HG03469 (cell line): ENCODE results near the gene ACACB.

Source experiments
- ATAC-seq: cut with Tn5 transposase; IDR thresholded peaks from one replicate; pipeline ENCODE4 v1.9.1; 2021; ENCODE audit warnings: mild to moderate bottlenecking, moderate library complexity, moderate number of reproducible peaks; ENCODE audit not compliant: unreplicated experiment

Gene ACACB

GRCh38 chr12:109109746-109110350, 6.5 kb upstream of the ACACB start:
- no peak for ATAC-seq

- ATAC-seq: no peak
Observed at GRCh38 chr12:109110988-109111495, 5.3 kb upstream of the ACACB start.

GRCh38 chr12:109112720-109113465, 3.5 kb upstream of the ACACB start:
- no peak for ATAC-seq

- no peak for ATAC-seq
Observed at GRCh38 chr12:109113661-109114321, 2.6 kb upstream of the ACACB start.

- no peak for ATAC-seq
Observed at GRCh38 chr12:109114644-109115043, 1.7 kb upstream of the ACACB start.

GRCh38 chr12:109115404-109115757, 1.0 kb upstream of the ACACB start:
- ATAC-seq: no peak

GRCh38 chr12:109116611-109116949, 193 bp downstream of the ACACB start:
- no peak for ATAC-seq

- ATAC-seq: no peak
Observed at GRCh38 chr12:109120095-109120494, 3.7 kb downstream of the ACACB start.

- no peak for ATAC-seq
Observed at GRCh38 chr12:109120557-109120956, 4.2 kb downstream of the ACACB start.

GRCh38 chr12:109121346-109121880, 5.0 kb downstream of the ACACB start:
- ATAC-seq: no peak

GRCh38 chr12:109124878-109125648, 8.7 kb downstream of the ACACB start:
- no peak for ATAC-seq

GRCh38 chr12:109125791-109126190, 9.4 kb downstream of the ACACB start:
- ATAC-seq: no peak

GRCh38 chr12:109126784-109127183, 10.4 kb downstream of the ACACB start:
- ATAC-seq: no peak

GRCh38 chr12:109127533-109128242, 11.3 kb downstream of the ACACB start:
- ATAC-seq: no peak

- ATAC-seq: no peak
Observed at GRCh38 chr12:109130297-109131153, 14.1 kb downstream of the ACACB start.

GRCh38 chr12:109131154-109132050, 15.0 kb downstream of the ACACB start:
- no peak for ATAC-seq

GRCh38 chr12:109134186-109134917, 18.0 kb downstream of the ACACB start:
- no peak for ATAC-seq

GRCh38 chr12:109137055-109137454, 20.7 kb downstream of the ACACB start:
- ATAC-seq: no peak
